Spleen (tissue), 7 donors: Measurements from ENCODE around the gene PRR30.

Experiments
- CTCF ChIP-seq, 11 experiments: fragments of 200-600 bp in 7 of 11; fragments of 450-650 bp in 4 of 11; sonication (generic) in 4 of 11; IDR thresholded peaks in 8 of 11; conservative IDR thresholded peaks in 3 of 11; 1 replicate in 7 of 11; 2 replicates in 4 of 11; pipeline versions ENCODE4 v1.4.0 to v1.8.0; 2016 to 2021; ENCODE audit warnings: antibody characterized with exemption in 11 of 11, inconsistent platforms in 4 of 11, mild to moderate bottlenecking in 1 of 11
- POLR2A ChIP-seq, 3 donors: fragments of 450-650 bp; IDR thresholded peaks; one replicate each; pipeline ENCODE4 v1.5.1; 2017; ENCODE audit warnings: antibody characterized with exemption in 3 of 3, mild to moderate bottlenecking in 1 of 3
- POLR2AphosphoS5 ChIP-seq, 3 donors: sonication (generic); formaldehyde crosslinking; IDR thresholded peaks; one replicate each; pipeline ENCODE4 v1.5.1; 2017; ENCODE audit warnings: antibody characterized with exemption in 3 of 3
- donor health status: DM: no; HTN: no; CAD: no; lungs with moderate emphysema.
- donor health status: DM: no; HTN: no; CAD: no.
- donor health status: DM: no; HTN: no; CAD: no.

GRCh38 chr2:27154488-27154887, 15.3 kb upstream of the PRR30 start:
- TF ChIP-seq POLR2A (IDR thresholded peaks at IDR 0.05), result no peak
- TF ChIP-seq CTCF (IDR thresholded peaks at IDR 0.05 in 8 of 11, conservative IDR thresholded peaks at IDR 0.05 in 3 of 11), result no peak
- no peak for TF ChIP-seq POLR2AphosphoS5 (IDR thresholded peaks at IDR 0.05)
